ENCODE data around the gene CCDC50.

CCDC50 gene, protein sequence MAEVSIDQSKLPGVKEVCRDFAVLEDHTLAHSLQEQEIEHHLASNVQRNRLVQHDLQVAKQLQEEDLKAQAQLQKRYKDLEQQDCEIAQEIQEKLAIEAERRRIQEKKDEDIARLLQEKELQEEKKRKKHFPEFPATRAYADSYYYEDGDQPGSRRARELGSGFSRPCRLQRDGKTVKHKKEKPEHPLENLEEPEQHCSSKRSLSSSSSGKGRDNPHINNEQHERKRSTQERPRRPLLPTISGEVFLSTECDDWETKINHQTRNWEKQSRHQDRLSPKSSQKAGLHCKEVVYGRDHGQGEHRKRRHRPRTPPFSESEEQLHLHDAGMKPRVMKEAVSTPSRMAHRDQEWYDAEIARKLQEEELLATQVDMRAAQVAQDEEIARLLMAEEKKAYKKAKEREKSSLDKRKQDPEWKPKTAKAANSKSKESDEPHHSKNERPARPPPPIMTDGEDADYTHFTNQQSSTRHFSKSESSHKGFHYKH

GRCh38 chr3:191328962-191329653 lies at the start of gene CCDC50:
TSS of gene CCDC50 (plus strand) at chr3:191329394. CDS start at chr3:191329675, 281 bp downstream.
- H3K27ac Mint-ChIP-seq: peak within 1 kb of the TSS; percentile 99
- TF ChIP-seq CTCF (IDR thresholded peaks at IDR 0.05; ENCODE audit: unreplicated experiment in 3 of 3): no peak
- no peaks in the 10 kb centered on the region for H3K9me3 Mint-ChIP-seq

DNA sequence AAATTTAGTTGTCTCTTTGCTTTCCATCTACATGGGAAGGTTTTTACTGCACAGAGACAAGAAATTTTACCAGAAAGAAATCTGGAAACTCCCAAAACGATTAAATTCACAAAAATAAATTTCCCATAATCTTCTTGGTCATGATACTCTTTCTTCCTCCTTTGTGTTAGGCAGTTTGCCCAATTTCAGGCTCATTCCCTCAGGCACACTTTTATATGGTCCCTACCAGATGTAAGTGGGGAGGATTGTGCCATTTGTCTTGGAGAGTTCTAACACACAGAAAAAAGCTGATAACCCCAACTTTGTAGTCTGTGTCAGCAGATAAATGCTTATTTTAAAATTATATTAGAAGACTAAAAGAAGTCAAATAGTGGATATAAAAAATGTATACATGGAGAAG lies 49.1 kb upstream of the CCDC50 start:
- Mint-ChIP-seq H3K4me3 (no peak overlapping the region), H3K27ac (no peak overlapping the region), H3K9me3 (no peaks in the 10 kb centered on the region), H3K36me3 (ENCODE audit: low read depth) (no peaks in the 10 kb centered on the region), H3K27me3 (ENCODE audit: low read depth) (no peaks in the 10 kb centered on the region), H3K4me1 (peaks cover 9% of the 10 kb centered on the region)
- TF ChIP-seq CTCF (IDR thresholded peaks at IDR 0.05; ENCODE audit: unreplicated experiment in 3 of 3): no peak

More at GRCh38 chr3:191328962-191329653, at the start of gene CCDC50:
- H3K27me3 Mint-ChIP-seq (ENCODE audit: low read depth): no peaks in the 10 kb centered on the region
- peaks cover 38% of the 10 kb centered on the region for H3K4me1 Mint-ChIP-seq
- peak within 1 kb of the TSS; percentile 96 to 99 (median 98) for H3K4me3 Mint-ChIP-seq
- no peaks in the 10 kb centered on the region for H3K36me3 Mint-ChIP-seq (ENCODE audit: low read depth)

- Mint-ChIP-seq H3K4me3 (no peak overlapping the region), H3K36me3 (ENCODE audit: low read depth) (no peaks in the 10 kb centered on the region), H3K27me3 (ENCODE audit: low read depth) (no peaks in the 10 kb centered on the region), H3K9me3 (no peaks in the 10 kb centered on the region), H3K27ac (no peak overlapping the region), H3K4me1 (peaks cover 9% of the 10 kb centered on the region)
- TF ChIP-seq CTCF (IDR thresholded peaks at IDR 0.05; ENCODE audit: unreplicated experiment in 3 of 3): no peak
These were observed 48.3 kb upstream of the CCDC50 start for GRCh38 chr3:191280882-191281281.

GRCh38 chr3:191282251-191283185 lies 46.7 kb upstream of the CCDC50 start:
- TF ChIP-seq CTCF (IDR thresholded peaks at IDR 0.05; ENCODE audit: unreplicated experiment in 3 of 3): no peak
- H3K4me3 Mint-ChIP-seq: no peak overlapping the region
- H3K36me3 Mint-ChIP-seq (ENCODE audit: low read depth): no peaks in the 10 kb centered on the region
- H3K27ac Mint-ChIP-seq: no peak overlapping the region
- no peaks in the 10 kb centered on the region for H3K27me3 Mint-ChIP-seq (ENCODE audit: low read depth)
- no peaks in the 10 kb centered on the region for H3K9me3 Mint-ChIP-seq
- H3K4me1 Mint-ChIP-seq: peaks cover 9% of the 10 kb centered on the region

GRCh38 chr3:191283400-191283799 lies 45.8 kb upstream of the CCDC50 start:
- H3K27ac Mint-ChIP-seq: no peak overlapping the region
- H3K27me3 Mint-ChIP-seq (ENCODE audit: low read depth): no peaks in the 10 kb centered on the region
- H3K4me1 Mint-ChIP-seq: peaks cover 9% of the 10 kb centered on the region
- no peak for TF ChIP-seq CTCF (IDR thresholded peaks at IDR 0.05; ENCODE audit: unreplicated experiment in 3 of 3)
- no peaks in the 10 kb centered on the region for H3K9me3 Mint-ChIP-seq
- H3K4me3 Mint-ChIP-seq: no peak overlapping the region
- H3K36me3 Mint-ChIP-seq (ENCODE audit: low read depth): no peaks in the 10 kb centered on the region

Measured in nephron (organoid).